Fibroblast of the aortic adventitia (primary cell): ENCODE data around the gene WFDC2. TPM values are rescaled to one million over a fixed set of nuclear protein-coding genes. Genes with fewer than 3 reads are reported as not detected.
A peak's percentile ranks its signal among the peaks of the same experiment; 100 is the strongest.

Source experiments
- DNase-seq: peaks from one replicate; pipeline ENCODE4 v3.0.0-alpha.2; 2010; ENCODE audit warnings: low read depth
- H3K4me3 ChIP-seq: 2 replicates; pipeline ENCODE4 v1.5.1; 2011; ENCODE audit warnings: low read depth, mild to moderate bottlenecking, control low read depth, low read length, moderate library complexity
- CTCF ChIP-seq: IDR thresholded peaks from 2 replicates; pipeline ENCODE4 v1.5.1; 2011; ENCODE audit warnings: mild to moderate bottlenecking, low read length, control low read depth, inconsistent platforms; ENCODE audit not compliant: insufficient read depth
- total RNA-seq: library from RNA; depleted of rRNA; stranded (reverse); fragments of >200 nt; gene quantifications from 2 replicates; pipeline ENCODE4 v1.2.3, GENCODE V29; 2012; ENCODE audit warnings: low replicate concordance

WFDC2 gene
- total RNA-seq, result not detected in 2 replicates

GRCh38 chr20:45469336-45470261, at the start of gene WFDC2:
WFDC2 (plus strand) TSS chr20:45469753; CDS start chr20:45469782, 29 bp downstream.
- DNase-seq, result no peak
- H3K4me3 ChIP-seq, result peak within 1 kb of the TSS; percentile 50
- no peak for TF ChIP-seq CTCF

- no peak for DNase-seq
Measured at GRCh38 chr20:45420125-45420524, 49.4 kb upstream of the WFDC2 start.

GRCh38 chr20:45423700-45424099, 45.9 kb upstream of the WFDC2 start:
- no peak for DNase-seq
- TF ChIP-seq CTCF, result no peak
- no peak overlapping the region for H3K4me3 ChIP-seq

More at GRCh38 chr20:45420125-45420524, 49.4 kb upstream of the WFDC2 start:
- H3K4me3 ChIP-seq, result no peak overlapping the region
- no peak for TF ChIP-seq CTCF

GRCh38 chr20:45425561-45425960, 44.0 kb upstream of the WFDC2 start:
- H3K4me3 ChIP-seq, result no peak overlapping the region
- TF ChIP-seq CTCF, result no peak
- no peak for DNase-seq

- DNase-seq, result no peak
- TF ChIP-seq CTCF, result no peak
- no peak overlapping the region for H3K4me3 ChIP-seq
Measured at GRCh38 chr20:45426320-45427016, 43.1 kb upstream of the WFDC2 start.

GRCh38 chr20:45427236-45428149, 42.1 kb upstream of the WFDC2 start:
- peak; percentile 43 for DNase-seq
- TF ChIP-seq CTCF, result no peak
- H3K4me3 ChIP-seq, result no peak overlapping the region
